K562 (cell line): ENCODE measurements around the gene RGS6. TPM values are rescaled to one million over a fixed set of nuclear protein-coding genes. Genes with fewer than 3 reads are reported as not detected.

ENCODE experiments used
- ATAC-seq: fragments of 200-7000 bp; cut with Tn5 transposase; 3 replicates; pipeline ENCODE4 v1.9.1; 2020; ENCODE audit warnings: moderate library complexity
- BruUV-seq: library from RNA; stranded (reverse); fragments of 400-500 nt; replicated peaks from 2 replicates; lab custom pipeline; 2021; lab: Mats Ljungman, UMichigan
- CTCF ChIA-PET: fragments of 300-600 bp; formaldehyde crosslinking; extraction: SDS; loops from one replicate; lab custom pipeline; 2021; ENCODE audit warnings: low intra/inter-chr PET ratio; lab: Yijun Ruan, JAX
- POLR2A ChIA-PET: fragments of 300-600, 350-650 bp; sonication (Branson Sonifier 250); formaldehyde crosslinking; extraction: SDS; loops from one replicate; lab custom pipeline; 2021; ENCODE audit warnings: antibody characterized with exemption, inconsistent platforms; lab: Yijun Ruan, JAX
- DNase-seq, 4 experiments: peaks; one replicate each; pipeline versions ENCODE4 v3.0.0 to v3.0.0-alpha.2; 2011 to 2018; ENCODE audit warnings: low spot score in 3 of 4, mixed read lengths in 3 of 4; ENCODE audit errors: extremely low read depth in 1 of 4
- FAIRE-seq: peaks from 2 replicates; lab custom pipeline; 2011; peaks lifted over from hg19 to GRCh38; lab: Jason Lieb, UNC
- H2AFZ ChIP-seq: 2 replicates; pipeline ENCODE4 v1.6.0; 2011; ENCODE audit warnings: low read depth, low read length, control low read depth, inconsistent platforms
- H3K27ac ChIP-seq: fragments of 200-600 bp; 3 replicates; pipeline ENCODE4 v1.8.0; 2011; ENCODE audit warnings: low read depth, mild to moderate bottlenecking, control low read depth, inconsistent platforms, low read length, moderate library complexity, mixed read lengths; ENCODE audit errors: extremely low read depth
- H3K27me3 ChIP-seq, 2 experiments: fragments of 300-600 bp in 1 of 2; 2 replicates in 1 of 2; 3 replicates in 1 of 2; pipeline versions ENCODE4 v1.6.0 to v1.8.0; 2011; ENCODE audit warnings: inconsistent platforms in 2 of 2, low read length in 2 of 2, mild to moderate bottlenecking in 1 of 2, mixed read lengths in 1 of 2, moderate library complexity in 1 of 2; ENCODE audit not compliant: control insufficient read depth in 2 of 2, insufficient read depth in 2 of 2
- H3K36me3 ChIP-seq: fragments of 300-600 bp; 3 replicates; pipeline ENCODE4 v1.8.0; 2011; ENCODE audit warnings: mild to moderate bottlenecking, low read length, inconsistent platforms; ENCODE audit not compliant: control insufficient read depth, insufficient read depth
- H3K4me1 ChIP-seq, 2 experiments: fragments of 200-600 bp in 1 of 2; replicated peaks in 1 of 2; 2 replicates in 1 of 2; 3 replicates in 1 of 2; pipeline versions ENCODE4 v1.5.1 to v1.8.0; 2011; ENCODE audit warnings: inconsistent platforms in 2 of 2, low read length in 2 of 2, mild to moderate bottlenecking in 1 of 2, mixed read lengths in 1 of 2, moderate library complexity in 1 of 2; ENCODE audit not compliant: control insufficient read depth in 2 of 2, insufficient read depth in 2 of 2
- H3K4me2 ChIP-seq: 2 replicates; pipeline ENCODE4 v1.6.1; 2011; ENCODE audit warnings: low read length, control low read depth, inconsistent platforms, mixed read lengths; ENCODE audit not compliant: insufficient read depth
- H3K4me3 ChIP-seq: fragments of 200-600 bp; sonication (generic), shearing (Covaris generic); 2 replicates; pipeline ENCODE4 v1.5.1; 2016; ENCODE audit warnings: control low read depth, inconsistent platforms
- H3K79me2 ChIP-seq: fragments of 200-600 bp; 3 replicates; pipeline ENCODE4 v1.8.0; 2011; ENCODE audit warnings: low read length, inconsistent platforms; ENCODE audit not compliant: control insufficient read depth, insufficient read depth
- H3K9ac ChIP-seq, 2 experiments: 2 replicates each; pipeline versions ENCODE4 v1.6.0 to v1.6.1; 2011; ENCODE audit warnings: low read depth in 2 of 2, low read length in 2 of 2, control low read depth in 1 of 2, inconsistent platforms in 1 of 2, mild to moderate bottlenecking in 1 of 2, mixed read lengths in 1 of 2; ENCODE audit not compliant: insufficient read depth in 1 of 2
- H3K9me1 ChIP-seq: one replicate; pipeline ENCODE4 v1.6.0; 2011; ENCODE audit warnings: inconsistent platforms, mild to moderate bottlenecking, low read length, moderate library complexity; ENCODE audit not compliant: control insufficient read depth, insufficient read depth
- H3K9me3 ChIP-seq: replicated peaks from 2 replicates; pipeline ENCODE4 v1.5.1; 2011; ENCODE audit warnings: low read depth, low read length, inconsistent platforms; ENCODE audit not compliant: control insufficient read depth, insufficient read depth
- H4K20me1 ChIP-seq: replicated peaks from 2 replicates; pipeline ENCODE4 v1.6.1; 2011; ENCODE audit warnings: low read length, inconsistent platforms, mixed read lengths; ENCODE audit not compliant: control insufficient read depth, insufficient read depth
- EGR1 ChIP-seq: fragments of 450-650 bp; conservative IDR thresholded peaks from 2 replicates; pipeline ENCODE4 v1.6.1; 2017; ENCODE audit warnings: mild to moderate bottlenecking
- HNRNPH1 ChIP-seq: fragments of 200-400 bp; formaldehyde crosslinking; optimal IDR thresholded peaks from 2 replicates; pipeline ENCODE3; 2017; ENCODE audit warnings: low read depth, mild to moderate bottlenecking, low read length, moderate library complexity
- MECOM ChIP-seq: fragments of 250-450 bp; sonication (Bioruptor Pico); IDR thresholded peaks from 2 replicates; pipeline ENCODE4 v1.8.0; 2022; ENCODE audit warnings: inconsistent platforms
- MEIS2 ChIP-seq: fragments of 450-650 bp; IDR thresholded peaks from 2 replicates; pipeline ENCODE4 v1.6.1; 2014; ENCODE audit warnings: mild to moderate bottlenecking; ENCODE audit not compliant: partially characterized antibody
- SPI1 ChIP-seq: IDR thresholded peaks from 2 replicates; pipeline ENCODE4 v1.6.1; 2011; ENCODE audit warnings: low read depth, low read length, control low read depth, borderline replicate concordance
- TSC22D4 ChIP-seq: fragments of 450-650 bp; IDR thresholded peaks from 2 replicates; pipeline ENCODE4 v1.6.1; 2016; ENCODE audit warnings: missing genetic modification characterization, missing biosample characterization, control low read depth
- VEZF1 ChIP-seq: fragments of 200-800 bp; sonication (Bioruptor generic); IDR thresholded peaks from 2 replicates; pipeline ENCODE4 v1.6.1; 2017; ENCODE audit warnings: missing genetic modification characterization, missing compliant biosample characterization
- WGBS: fragments of 100-300 bp; shearing (Covaris generic); methylation state at CpG from one replicate; pipeline ENCODE4 v1.1.6; 2016; ENCODE audit warnings: low coverage, mixed read lengths; ENCODE audit not compliant: insufficient coverage; ENCODE audit errors: missing lambda C conversion rate; 5-methylcytosine and 5-hydroxymethylcytosine counted together
- in situ Hi-C: fragments of 300-500 bp; cut with MboI; formaldehyde crosslinking; loops from 4 replicates; pipeline ENCODE4 v1.15.0; 2018; ENCODE audit warnings: inconsistent platforms, mixed read lengths
- intact Hi-C: fragments of 100-400 bp; cut with micrococcal nuclease; formaldehyde crosslinking; loops from 2 replicates; pipeline ENCODE4 v1.14.2; 2022
- polyA plus RNA-seq, 8 experiments: library from polyadenylated mRNA; depleted of rRNA in 4 of 8; stranded (reverse) in 5 of 8; unstranded in 3 of 8; fragments of >200 nt; fragmentation: Nextera tagmentation in 2 of 8; fragmentation: Illumina TruSeq in 1 of 8; extraction: Ambion mirVana in 2 of 8; extraction: Trizol in 1 of 8; gene quantifications; 2 replicates each; pipeline versions ENCODE4 v1.2.1 to v1.2.3, GENCODE V29; 2011 to 2014; ENCODE audit warnings: inconsistent platforms in 1 of 8, missing spikeins in 1 of 8
- total RNA-seq, 7 experiments: library from RNA; depleted of rRNA in 6 of 7; stranded (reverse); fragments of >200 nt in 6 of 7; fragmentation: Illumina TruSeq in 2 of 7; extraction: Trizol in 2 of 7; gene quantifications; 2 replicates each; pipeline versions ENCODE4 v1.2.1 to v1.2.3, GENCODE V29; 2011 to 2021; ENCODE audit warnings: low replicate concordance in 1 of 7
- TF ChIP-seq, protein P1 (sequence below): IDR thresholded peaks from 3 replicates; pipeline ENCODE4 v1.6.1; 2011; ENCODE audit warnings: borderline replicate concordance, mild to moderate bottlenecking, moderate library complexity; ENCODE audit not compliant: insufficient read length; ENCODE audit errors: extremely low read depth

The RGS6 gene
- total and polyA plus RNA-seq, 9 of the 15 experiments (the other 6 are each of a cell fraction or from before 2014, with no cell fraction given), result not detected

DNA sequence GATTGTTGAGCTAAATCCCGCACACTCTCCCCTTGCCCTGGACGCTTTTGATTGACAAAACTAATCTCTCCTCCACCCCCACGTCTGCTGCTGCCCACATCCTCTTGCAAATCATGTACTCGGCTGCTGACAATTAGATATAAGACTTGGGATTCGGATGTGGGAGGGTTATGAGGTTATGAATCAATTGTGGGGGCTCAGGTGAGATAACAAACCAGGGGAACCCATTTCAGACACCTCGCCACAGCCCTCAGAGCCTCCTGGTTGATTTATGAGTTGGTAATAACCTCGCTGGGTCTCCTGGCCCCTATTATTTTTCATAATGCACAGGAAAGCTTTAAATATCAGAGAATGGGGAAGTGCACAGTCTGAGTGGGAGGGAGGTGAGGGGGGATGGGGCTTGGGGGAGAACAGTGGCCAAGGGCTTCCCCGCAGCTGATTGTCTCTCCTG, 511.8 kb downstream of the RGS6 start:
- Histone ChIP-seq H3K27me3 (peaks cover 2 to 10% of the 10 kb centered on the region in 2 experiments; a peak in 2 of 5 replicates), H2AFZ (no peak overlapping the region), H3K36me3 (no peaks in the 10 kb centered on the region), H3K4me1 (no peaks in the 10 kb centered on the region), H3K9me3 (no peaks in the 10 kb centered on the region), H3K9me1 (no peaks in the 10 kb centered on the region), H3K27ac (no peak overlapping the region), H3K79me2 (no peaks in the 10 kb centered on the region), H3K4me3 (no peak overlapping the region), H3K4me2 (no peak overlapping the region), H3K9ac (no peak overlapping the region), H4K20me1 (no peaks in the 10 kb centered on the region)
- WGBS, result 0% methylated on average over 6 of the region's 8 CpGs
- FAIRE-seq (no peak), ATAC-seq (no peak), DNase-seq (no peak)
- in situ Hi-C loops, result no loop called here
- ChIA-PET POLR2A (no interaction called here), CTCF (no interaction called here)
- intact Hi-C loops, result no loop called here
- TF ChIP-seq EGR1 (peak; percentile 40; the same call in 1 of the 2 replicates), SPI1 (peak; percentile 64; the same call in 1 of the 2 replicates), HNRNPH1 (no peak), MECOM (CRISPR knock-in tag) (no peak), VEZF1 (CRISPR knock-in tag) (peak; percentile 26; the same call in 1 of the 2 replicates), TSC22D4 (tag) (no peak), MEIS2 (peak; percentile 17)
- TF ChIP-seq, protein P1, sequence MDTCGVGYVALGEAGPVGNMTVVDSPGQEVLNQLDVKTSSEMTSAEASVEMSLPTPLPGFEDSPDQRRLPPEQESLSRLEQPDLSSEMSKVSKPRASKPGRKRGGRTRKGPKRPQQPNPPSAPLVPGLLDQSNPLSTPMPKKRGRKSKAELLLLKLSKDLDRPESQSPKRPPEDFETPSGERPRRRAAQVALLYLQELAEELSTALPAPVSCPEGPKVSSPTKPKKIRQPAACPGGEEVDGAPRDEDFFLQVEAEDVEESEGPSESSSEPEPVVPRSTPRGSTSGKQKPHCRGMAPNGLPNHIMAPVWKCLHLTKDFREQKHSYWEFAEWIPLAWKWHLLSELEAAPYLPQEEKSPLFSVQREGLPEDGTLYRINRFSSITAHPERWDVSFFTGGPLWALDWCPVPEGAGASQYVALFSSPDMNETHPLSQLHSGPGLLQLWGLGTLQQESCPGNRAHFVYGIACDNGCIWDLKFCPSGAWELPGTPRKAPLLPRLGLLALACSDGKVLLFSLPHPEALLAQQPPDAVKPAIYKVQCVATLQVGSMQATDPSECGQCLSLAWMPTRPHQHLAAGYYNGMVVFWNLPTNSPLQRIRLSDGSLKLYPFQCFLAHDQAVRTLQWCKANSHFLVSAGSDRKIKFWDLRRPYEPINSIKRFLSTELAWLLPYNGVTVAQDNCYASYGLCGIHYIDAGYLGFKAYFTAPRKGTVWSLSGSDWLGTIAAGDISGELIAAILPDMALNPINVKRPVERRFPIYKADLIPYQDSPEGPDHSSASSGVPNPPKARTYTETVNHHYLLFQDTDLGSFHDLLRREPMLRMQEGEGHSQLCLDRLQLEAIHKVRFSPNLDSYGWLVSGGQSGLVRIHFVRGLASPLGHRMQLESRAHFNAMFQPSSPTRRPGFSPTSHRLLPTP, result no peak
- BruUV-seq, result no TSS peak
